Brain microvascular endothelial cell (primary cell): Measurements from ENCODE around the gene TMEM117.

ENCODE experiments used
- DNase-seq: peaks from one replicate; pipeline ENCODE4 v3.0.0-alpha.2; 2020
- H3K27ac ChIP-seq: fragments of 250-450 bp; sonication (Bioruptor Pico); 2 replicates; pipeline ENCODE4 v1.5.1; 2020; ENCODE audit warnings: mild to moderate bottlenecking, moderate library complexity
- H3K27me3 ChIP-seq: fragments of 250-450 bp; sonication (Bioruptor Pico); replicated peaks from 2 replicates; pipeline ENCODE4 v1.5.1; 2020; ENCODE audit warnings: mild to moderate bottlenecking
- H3K36me3 ChIP-seq: fragments of 250-450 bp; sonication (Bioruptor Pico); replicated peaks from 2 replicates; pipeline ENCODE4 v1.5.1; 2020; ENCODE audit warnings: mild to moderate bottlenecking
- H3K4me3 ChIP-seq: 2 replicates; pipeline ENCODE4 v1.5.1; 2011; ENCODE audit warnings: low read depth, mild to moderate bottlenecking, control low read depth, low read length, moderate library complexity
- CTCF ChIP-seq: IDR thresholded peaks from 2 replicates; pipeline ENCODE4 v1.5.1; 2011; ENCODE audit warnings: low read depth, mild to moderate bottlenecking, moderate library complexity, low read length, control low read depth, inconsistent platforms; ENCODE audit errors: missing control alignments
- in situ Hi-C: cut with HindIII; loops from 2 replicates; pipeline ENCODE4 v1.10.0; 2017; ENCODE audit warnings: low sequenced_read_pairs, low pct_ligation_motif_present

Gene TMEM117

GRCh38 chr12:43835656-43836474 is at the start of gene TMEM117:
Gene TMEM117 (plus strand): TSS chr12:43836081.
- H3K36me3 ChIP-seq: no peaks in the 10 kb centered on the region
- no peaks in the 10 kb centered on the region for H3K27me3 ChIP-seq
- H3K4me3 ChIP-seq: peak within 1 kb of the TSS; percentile 75
- in situ Hi-C loops: no loop called here
- TF ChIP-seq CTCF: no peak
- H3K27ac ChIP-seq: peak within 1 kb of the TSS; percentile 60
- DNase-seq: peak; percentile 14

DNA sequence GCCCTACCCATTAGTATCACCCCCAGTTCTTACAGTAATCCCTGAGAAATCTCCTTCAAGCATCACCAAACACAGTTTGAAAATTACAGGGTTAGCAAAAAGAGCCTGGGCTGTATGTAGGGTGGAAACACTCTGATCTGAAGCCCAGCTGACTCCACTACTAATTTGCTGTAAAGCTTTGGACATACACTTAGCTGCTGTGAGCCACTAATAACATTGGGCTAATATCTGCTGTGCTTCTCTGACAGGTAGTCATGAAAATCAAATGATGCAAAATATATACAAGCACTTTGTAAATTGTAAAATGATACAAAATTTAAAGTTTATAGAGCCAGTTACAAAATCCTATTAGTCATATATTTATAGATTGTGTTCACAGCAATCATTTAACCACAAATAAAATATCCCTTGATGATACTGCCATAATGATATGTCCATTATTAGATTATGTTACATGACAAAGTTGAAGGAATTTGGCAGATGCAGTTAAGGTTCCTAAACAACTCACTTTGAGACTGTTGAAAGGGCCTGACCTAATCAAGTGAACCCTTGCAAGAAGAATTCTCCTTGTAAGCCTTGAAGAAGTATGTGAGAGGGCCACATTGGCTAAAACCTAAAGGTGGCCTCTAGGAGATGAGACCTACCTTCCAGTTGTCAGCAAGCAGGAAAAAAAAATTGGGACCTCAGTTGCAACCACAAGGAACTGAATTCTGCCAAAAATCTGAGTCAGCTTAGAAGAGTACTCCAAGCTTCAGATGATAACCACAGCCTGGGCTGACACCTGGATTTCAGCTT is 48.8 kb upstream of the TMEM117 start:
- H3K27ac ChIP-seq: no peak overlapping the region
- DNase-seq: no peak
- H3K27me3 ChIP-seq: no peaks in the 10 kb centered on the region
- in situ Hi-C loops: no loop called here
- peaks cover 22% of the 10 kb centered on the region for H3K36me3 ChIP-seq
- H3K4me3 ChIP-seq: no peak overlapping the region
- no peak for TF ChIP-seq CTCF

- peaks cover 9% of the 10 kb centered on the region for H3K36me3 ChIP-seq
- H3K27me3 ChIP-seq: no peaks in the 10 kb centered on the region
- H3K4me3 ChIP-seq: no peak overlapping the region
- DNase-seq: no peak
- no peak for TF ChIP-seq CTCF
- in situ Hi-C loops: no loop called here
- H3K27ac ChIP-seq: no peak overlapping the region
These were observed 45.9 kb upstream of the TMEM117 start for GRCh38 chr12:43789941-43790340.

DNA sequence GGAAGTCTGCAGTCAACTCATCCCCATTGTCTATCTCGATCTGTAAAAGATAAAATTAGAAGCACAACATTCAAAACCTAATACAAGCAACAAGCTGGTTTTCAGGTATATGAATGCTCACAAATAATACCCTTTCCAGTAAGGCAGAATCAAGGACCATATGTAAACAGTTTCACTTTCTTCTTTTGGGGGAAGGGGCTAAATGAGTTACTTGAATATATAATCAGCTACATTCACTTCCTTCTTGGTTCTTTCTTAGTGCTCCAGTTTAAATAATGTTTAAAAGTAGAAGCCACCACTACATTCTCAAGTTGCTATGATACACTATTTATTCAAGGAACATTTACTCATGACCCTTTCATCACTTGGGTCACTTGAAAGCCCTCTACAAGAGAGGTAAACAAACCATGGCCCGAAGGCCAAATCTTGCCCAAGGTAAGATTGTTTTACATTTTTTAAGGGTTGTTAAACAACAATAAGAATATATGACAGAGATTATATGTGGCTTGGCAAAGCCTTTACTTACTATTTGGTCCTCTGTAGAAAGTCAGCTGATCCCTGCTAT is 40.1 kb upstream of the TMEM117 start:
- Histone ChIP-seq H3K4me3 (no peak overlapping the region), H3K36me3 (peaks cover 35% of the 10 kb centered on the region)

More for the DNA sequence above, 40.1 kb upstream of the TMEM117 start:
- no peak for DNase-seq
- in situ Hi-C loops: no loop called here
- TF ChIP-seq CTCF: no peak
- Histone ChIP-seq H3K27ac (no peak overlapping the region), H3K27me3 (no peaks in the 10 kb centered on the region)
